HG03103 (cell line): Measurements from ENCODE around the gene KISS1R.

Experiments used
- ATAC-seq: cut with Tn5 transposase; IDR thresholded peaks from one replicate; pipeline ENCODE4 v1.9.1; 2021; ENCODE audit warnings: low read depth; ENCODE audit not compliant: unreplicated experiment

Gene KISS1R

GRCh38 chr19:919199-920050, 2.3 kb downstream of the KISS1R start:
- no peak for ATAC-seq

DNA sequence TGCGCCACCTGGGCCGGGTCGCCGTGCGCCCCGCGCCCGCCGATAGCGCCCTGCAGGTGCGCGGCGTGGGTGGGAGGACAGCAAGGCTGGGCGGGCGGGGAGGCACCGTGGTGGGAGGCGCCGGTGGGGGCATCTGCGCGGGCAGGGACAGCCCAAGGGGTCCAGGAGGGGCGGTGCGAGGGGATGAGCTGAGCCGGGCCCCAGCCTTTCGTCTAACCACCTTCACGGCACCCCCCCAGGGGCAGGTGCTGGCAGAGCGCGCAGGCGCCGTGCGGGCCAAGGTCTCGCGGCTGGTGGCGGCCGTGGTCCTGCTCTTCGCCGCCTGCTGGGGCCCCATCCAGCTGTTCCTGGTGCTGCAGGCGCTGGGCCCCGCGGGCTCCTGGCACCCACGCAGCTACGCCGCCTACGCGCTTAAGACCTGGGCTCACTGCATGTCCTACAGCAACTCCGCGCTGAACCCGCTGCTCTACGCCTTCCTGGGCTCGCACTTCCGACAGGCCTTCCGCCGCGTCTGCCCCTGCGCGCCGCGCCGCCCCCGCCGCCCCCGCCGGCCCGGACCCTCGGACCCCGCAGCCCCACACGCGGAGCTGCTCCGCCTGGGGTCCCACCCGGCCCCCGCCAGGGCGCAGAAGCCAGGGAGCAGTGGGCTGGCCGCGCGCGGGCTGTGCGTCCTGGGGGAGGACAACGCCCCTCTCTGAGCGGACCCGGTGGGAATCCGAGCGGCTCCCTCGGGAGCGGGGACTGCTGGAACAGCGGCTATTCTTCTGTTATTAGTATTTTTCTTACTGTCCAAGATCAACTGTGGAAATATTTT, 3.1 kb downstream of the KISS1R start:
- no peak for ATAC-seq

DNA sequence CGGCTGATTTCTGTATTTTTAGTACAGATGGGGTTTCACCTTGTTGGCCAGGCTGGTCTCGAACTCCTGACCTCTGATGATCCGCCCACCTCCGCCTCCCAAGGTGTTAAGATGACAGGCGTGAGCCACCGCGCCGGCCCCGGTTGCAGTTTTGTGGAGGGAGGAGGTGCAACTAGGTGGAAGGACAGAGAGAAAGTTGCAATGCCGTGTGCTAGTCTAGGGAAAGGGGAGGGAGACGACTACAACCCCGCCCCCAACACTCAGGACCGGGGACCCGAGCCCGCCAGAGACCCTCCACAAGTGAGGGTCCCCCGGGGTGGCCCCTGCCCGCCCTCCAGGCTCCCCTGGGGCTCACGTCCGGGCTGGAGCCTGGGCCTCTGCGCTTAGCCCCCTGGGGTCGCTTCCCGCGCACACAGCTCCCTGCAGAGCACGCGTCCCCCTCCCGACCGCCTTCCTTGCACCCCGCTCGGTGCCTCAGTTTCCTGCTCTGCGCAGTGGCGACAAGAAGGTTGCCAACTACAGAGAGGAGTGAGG, 7.5 kb downstream of the KISS1R start:
- ATAC-seq: no peak

- ATAC-seq: no peak
Measured at GRCh38 chr19:925087-925525, 8.0 kb downstream of the KISS1R start.

GRCh38 chr19:925526-926322, 8.6 kb downstream of the KISS1R start, which contains the start of gene ARID3A:
ARID3A (plus strand) TSS chr19:926035; CDS start chr19:929529, 3,494 bp downstream.
- ATAC-seq: no peak

DNA sequence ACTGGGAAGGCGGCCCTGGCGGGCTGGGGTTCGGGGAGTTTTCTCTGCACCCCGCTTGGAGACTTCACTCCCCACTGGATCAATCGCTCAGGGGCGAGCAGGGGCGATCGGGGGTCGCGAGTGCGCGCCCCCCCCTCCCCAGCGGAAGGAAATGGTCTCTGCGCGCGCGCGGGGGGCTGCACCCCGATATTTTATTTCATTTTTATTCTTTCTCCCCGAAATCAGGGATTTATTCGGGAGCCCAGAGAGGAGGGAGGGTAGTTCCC, 9.1 kb downstream of the KISS1R start:
- ATAC-seq: no peak

DNA sequence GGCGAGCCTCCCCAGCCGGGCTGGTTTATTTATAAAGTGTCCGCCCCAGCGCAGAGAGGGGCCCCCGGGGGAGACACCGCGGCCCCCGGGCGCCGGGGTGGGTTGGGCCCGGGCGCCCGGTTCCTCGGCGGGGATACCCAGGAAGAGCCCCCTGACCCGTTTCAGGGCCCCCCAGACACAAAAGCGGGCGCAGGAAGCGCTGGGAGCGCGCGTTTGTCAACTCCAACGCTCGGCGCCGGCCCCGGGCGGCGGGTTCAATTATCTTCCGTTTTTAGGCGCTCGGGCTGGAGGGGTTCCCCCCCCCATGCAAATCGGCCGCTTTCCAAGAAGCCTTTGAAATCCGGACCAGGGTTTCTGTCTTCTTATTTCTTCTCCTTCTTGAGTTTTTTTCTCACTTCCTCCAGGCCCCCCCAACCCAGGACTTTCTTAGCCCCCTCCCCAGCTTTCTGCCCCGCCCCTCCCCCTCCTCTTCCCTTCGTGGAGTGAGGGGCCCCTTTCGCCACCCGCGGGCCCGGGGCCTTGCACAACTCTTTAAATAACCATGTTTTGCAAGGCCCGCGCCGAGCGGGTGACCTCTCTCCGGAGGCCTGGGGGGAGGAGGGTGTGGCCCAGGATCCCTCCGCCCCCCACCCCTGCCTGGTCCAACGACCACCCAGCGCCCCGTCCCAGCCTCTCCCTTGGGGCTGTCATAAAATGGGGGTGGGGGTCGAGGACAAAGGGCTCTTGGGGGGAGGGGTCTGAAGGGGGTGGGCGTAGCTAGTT, 9.6 kb downstream of the KISS1R start:
- no peak for ATAC-seq

GRCh38 chr19:927351-927779, 10.2 kb downstream of the KISS1R start:
- no peak for ATAC-seq

DNA sequence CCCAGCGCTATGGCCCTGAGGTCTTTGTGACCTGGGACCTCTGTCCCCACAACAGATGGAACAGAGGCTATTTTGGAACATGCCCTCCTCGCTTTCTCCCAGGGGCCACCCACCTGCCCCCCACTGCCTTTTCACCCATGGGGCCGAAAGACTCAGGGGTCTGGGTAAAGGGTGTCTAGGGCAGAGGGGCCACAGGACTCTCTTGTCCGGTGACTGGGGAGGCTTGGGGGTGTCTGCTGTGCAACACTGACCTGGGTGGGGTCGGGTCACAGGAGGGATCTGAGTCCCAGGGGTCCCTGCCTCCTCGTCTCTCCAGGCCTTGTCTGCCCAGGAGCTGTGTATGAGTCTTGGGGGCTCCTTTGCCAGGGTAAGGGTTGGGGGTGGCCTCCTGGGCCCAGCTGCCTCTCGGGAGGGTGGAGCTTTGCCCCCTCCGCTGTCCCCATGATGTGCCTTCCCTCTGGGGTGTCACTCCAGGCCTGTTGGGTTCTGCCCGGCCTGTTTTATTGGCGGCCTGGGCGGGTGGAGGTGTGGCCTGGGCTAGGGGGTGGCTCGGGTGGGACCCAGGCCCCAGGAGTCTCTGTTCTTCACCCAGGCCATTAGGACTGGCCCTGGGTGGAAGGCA, 10.8 kb downstream of the KISS1R start:
- no peak for ATAC-seq

DNA sequence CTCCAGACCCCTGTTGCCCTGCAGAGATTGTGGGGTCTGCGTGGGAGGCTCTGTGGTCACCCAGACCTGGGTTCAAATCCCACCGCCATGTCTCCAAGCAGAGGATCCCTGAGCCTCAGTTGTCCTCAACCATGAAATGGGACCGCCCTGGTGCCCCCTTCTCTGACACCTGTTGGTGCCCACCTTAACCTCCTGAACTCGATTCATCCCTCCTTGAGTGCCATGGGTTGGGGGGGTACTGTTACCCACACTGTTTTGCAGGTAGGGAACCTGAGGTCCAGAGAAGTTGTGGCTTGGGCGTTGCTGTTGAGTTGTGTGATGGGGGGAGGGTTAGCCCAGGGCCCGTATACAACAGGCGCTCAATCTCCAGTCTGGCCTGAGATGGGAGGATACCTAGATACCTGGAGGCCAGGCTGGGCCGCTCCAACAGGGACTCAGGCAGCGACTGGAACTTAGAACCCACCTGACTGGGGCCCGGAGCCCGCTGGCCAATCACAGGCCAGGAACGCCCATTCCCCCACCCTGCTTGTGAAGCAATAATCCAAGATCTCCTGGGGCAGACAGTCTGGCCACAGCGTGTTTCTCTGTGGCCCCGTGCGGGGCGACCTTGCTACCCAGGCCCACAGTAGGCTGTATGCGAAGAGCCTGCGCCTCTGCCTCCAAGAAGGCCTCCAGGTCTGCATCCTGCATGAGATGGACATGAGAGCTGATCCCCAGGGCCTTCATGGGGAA, 11.5 kb downstream of the KISS1R start:
- ATAC-seq: no peak

DNA sequence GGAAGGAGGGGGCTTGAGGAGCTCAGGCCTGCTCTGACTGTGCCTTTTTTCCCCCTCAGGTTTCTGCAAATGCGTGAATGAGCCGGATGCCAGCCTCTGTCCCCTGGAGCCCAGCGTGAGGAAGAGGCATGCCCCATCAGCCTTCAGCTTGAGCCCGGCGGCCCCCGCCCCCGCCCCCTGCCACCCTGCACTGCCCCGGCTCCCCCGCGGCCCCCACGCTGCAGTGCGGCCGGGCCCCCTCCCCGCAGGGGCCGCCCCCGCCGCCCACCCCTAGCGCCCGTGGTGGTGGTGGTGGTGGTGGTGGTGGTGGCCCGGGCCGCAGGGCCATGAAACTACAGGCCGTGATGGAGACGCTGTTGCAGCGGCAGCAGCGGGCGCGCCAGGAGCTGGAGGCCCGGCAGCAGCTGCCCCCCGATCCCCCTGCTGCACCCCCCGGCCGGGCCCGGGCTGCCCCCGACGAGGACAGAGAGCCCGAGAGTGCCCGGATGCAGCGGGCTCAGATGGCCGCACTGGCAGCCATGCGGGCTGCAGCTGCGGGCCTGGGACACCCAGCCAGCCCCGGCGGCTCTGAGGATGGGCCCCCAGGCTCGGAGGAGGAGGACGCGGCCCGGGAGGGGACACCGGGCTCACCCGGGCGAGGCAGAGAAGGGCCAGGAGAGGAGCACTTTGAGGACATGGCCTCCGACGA, 12.2 kb downstream of the KISS1R start:
- no peak for ATAC-seq

DNA sequence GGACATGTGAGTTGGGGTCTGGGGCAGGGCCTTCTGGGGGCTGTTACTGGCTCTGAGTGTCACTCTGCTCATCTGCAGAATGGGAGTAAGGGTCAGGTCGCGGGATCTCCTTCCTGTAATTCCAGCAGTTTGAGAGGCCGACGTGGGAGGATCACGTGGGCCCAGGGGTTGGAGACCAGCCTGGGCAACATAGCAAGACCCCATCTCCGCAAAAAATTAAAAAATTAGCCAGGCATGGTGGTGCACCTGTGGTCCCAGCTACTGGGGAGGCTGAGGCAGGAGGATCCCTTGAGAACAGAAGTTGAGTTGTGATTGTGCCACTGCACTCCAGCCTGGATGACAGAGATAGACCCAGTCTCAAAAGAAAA, 12.7 kb downstream of the KISS1R start:
- no peak for ATAC-seq

- ATAC-seq: no peak
Measured at GRCh38 chr19:931860-932647, 14.9 kb downstream of the KISS1R start.

GRCh38 chr19:932648-933552, 15.8 kb downstream of the KISS1R start:
- no peak for ATAC-seq

DNA sequence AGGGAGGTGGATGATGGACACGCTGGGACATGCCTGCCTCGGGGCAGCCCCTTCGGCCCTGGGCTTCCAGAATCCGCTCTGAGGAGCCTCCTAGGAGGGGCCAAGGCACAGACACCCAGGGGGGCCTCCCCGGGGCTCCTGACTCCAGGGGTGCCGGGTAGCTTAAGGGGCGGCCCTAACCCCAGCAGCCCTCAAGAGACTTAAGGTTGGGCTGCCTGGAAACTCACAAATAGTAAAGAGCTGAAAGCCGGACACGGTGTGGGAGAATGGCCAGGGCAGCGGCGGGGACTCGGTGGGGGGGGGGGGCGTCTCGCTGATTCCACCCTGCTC, 16.4 kb downstream of the KISS1R start:
- ATAC-seq: no peak

- ATAC-seq: no peak
Measured at GRCh38 chr19:934197-934840, 17.2 kb downstream of the KISS1R start.
